GM06990 (cell line): ENCODE measurements around the gene CTU2.

Experiments
- DNase-seq: peaks from one replicate; pipeline ENCODE4 v3.0.0-alpha.2; 2011; ENCODE audit not compliant: insufficient read length; ENCODE audit errors: extremely low read depth
- H3K27me3 ChIP-seq: replicated peaks from 2 replicates; pipeline ENCODE4 v1.6.0; 2011; ENCODE audit warnings: low read length; ENCODE audit not compliant: control insufficient read depth, insufficient read depth
- H3K36me3 ChIP-seq: 2 replicates; pipeline ENCODE4 v1.5.1; 2011; ENCODE audit warnings: low read length; ENCODE audit not compliant: control insufficient read depth, insufficient read depth
- H3K4me3 ChIP-seq: replicated peaks from 2 replicates; pipeline ENCODE4 v1.5.1; 2011; ENCODE audit warnings: low read depth, mild to moderate bottlenecking, control low read depth, low read length
- CTCF ChIP-seq: IDR thresholded peaks from 2 replicates; pipeline ENCODE4 v1.5.1; 2011; ENCODE audit warnings: low read length, control low read depth, mild to moderate bottlenecking, inconsistent platforms; ENCODE audit not compliant: insufficient read depth, poor library complexity, severe bottlenecking

Gene CTU2

GRCh38 chr16:88727871-88728270 is 21.6 kb downstream of the CTU2 start:
- H3K27me3 ChIP-seq: no peaks in the 10 kb centered on the region
- no peak for DNase-seq
- H3K36me3 ChIP-seq: peaks cover 48% of the 10 kb centered on the region
- TF ChIP-seq CTCF: no peak
- no peak overlapping the region for H3K4me3 ChIP-seq

DNA sequence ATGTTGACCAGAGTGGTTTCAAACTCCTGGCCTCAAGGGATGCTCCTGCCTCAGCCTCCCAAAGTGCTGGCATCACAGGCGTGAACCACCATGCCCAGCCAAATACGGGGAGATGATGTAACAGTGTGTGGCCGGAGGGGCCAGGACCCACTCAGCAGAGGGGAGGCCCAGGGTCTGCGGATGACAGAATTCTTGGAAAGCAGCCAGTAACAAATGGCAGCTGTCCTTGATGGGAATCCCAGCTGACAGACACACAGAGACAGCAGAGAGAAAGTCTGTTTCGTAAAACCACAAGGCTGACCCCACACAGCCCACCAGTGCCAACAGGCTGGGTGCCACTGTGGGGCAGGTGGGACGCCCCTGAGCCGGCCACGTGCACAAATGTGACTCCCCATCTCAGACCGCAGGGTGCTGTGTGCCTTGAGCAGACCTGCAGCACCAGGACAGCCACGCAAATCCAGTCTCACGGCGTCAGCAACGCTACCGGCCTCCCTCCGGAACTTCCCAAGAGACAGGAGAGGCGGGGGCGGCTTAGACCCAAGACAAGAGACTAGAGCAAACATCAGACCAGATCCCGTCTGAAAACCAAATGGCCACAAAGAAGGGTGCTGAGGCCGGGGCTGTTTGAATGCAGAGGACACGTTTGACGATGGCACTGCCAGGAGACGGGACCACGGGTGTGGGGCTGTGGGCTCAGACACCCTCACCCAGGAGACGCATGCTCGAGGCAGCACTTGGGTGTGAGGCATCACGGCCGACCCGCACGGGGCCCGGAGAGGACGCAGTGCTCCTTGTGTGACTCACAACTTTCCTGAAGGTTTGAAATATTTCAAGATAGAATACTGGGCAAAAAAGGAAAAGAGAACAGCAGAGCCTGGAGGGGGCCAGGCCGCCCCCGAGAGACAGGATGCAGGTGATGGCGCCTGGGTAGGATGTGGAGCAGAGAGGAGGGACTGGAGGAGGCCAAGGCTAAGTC is 24.6 kb downstream of the CTU2 start:
- TF ChIP-seq CTCF: no peak
- DNase-seq: no peak
- peaks cover 40% of the 10 kb centered on the region for H3K36me3 ChIP-seq
- no peak overlapping the region for H3K4me3 ChIP-seq
- H3K27me3 ChIP-seq: no peaks in the 10 kb centered on the region

DNA sequence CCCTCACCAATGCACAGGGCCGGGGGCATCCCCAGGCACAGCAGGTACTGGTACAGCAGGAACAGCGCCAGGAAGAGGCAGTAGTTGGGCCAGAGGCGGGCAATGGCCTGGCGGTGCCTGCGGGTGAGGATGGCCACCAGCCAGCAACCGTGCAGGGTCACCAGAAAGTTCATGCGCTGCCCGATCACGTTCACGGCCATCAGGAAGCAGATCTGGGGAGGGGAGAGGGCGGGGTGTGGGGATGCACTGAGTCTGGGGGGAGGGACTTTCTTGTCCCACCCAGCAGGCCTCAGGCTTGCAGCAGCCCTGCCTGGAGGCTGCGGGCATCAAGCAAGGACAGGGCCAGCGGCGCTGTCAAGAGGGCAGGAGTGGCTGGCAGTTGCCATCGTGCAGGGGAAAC is 25.4 kb downstream of the CTU2 start:
- Histone ChIP-seq H3K4me3 (no peak overlapping the region), H3K27me3 (no peaks in the 10 kb centered on the region), H3K36me3 (peaks cover 38% of the 10 kb centered on the region)
- DNase-seq: no peak
- TF ChIP-seq CTCF: no peak

DNA sequence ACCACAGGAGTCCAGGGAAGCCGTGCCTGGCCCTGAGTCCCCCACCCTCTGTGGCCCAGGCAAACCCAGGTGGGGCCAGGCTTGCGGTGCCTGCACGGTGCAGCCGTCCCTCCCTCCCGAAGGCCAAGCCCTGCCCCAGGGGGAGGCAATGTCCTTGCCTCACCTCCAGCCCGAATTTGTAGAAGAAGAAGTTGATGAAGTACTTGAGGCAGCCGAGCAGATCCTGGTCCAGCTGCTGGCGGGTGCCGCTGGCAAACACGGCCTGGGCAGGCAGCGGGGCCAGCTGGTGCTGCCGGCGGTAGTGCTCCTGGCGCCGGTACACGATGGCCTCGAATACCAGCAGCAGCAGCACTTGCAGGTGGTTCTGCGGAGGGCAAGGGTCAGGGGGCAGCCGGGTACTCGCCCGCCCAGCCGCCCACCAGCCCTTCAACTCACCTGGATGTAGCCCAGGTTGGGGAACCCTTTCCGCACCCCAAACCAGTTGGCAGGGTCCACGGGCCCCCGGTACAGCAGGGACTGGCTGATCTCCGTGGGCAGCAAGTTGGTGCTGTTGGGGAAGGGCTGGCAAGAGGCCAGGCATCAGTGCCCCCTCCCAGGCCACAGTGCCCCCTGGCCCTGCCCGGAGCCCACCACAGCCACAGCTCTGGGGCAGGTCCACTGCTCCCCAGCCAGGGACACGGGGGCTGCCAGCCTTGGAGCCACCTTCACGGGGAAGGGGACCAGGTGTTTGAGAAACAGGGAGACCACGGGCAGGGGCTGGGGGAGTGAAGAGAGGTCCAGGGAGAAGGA is 26.1 kb downstream of the CTU2 start:
- H3K27me3 ChIP-seq: no peaks in the 10 kb centered on the region
- no peak for TF ChIP-seq CTCF
- no peak overlapping the region for H3K4me3 ChIP-seq
- no peak for DNase-seq
- peaks cover 35% of the 10 kb centered on the region for H3K36me3 ChIP-seq

DNA sequence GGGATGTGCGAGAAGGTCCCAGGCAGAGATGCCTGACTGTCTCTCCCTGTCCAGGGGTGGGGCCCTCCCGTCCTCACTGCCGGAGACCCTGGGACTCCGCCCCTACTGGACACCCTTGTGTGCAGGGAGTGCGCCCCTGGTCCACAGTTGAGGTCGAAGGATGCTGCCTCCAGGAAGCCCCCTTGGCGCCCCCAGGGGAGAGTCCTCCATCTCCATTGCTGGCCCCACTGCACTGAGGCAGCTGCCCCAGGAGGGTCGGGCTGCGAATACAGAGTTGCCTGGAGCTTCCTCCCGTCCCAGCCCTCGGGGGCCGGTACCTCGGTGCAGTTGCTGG is 26.6 kb downstream of the CTU2 start:
- no peak overlapping the region for H3K4me3 ChIP-seq
- H3K36me3 ChIP-seq: peaks cover 37% of the 10 kb centered on the region
- DNase-seq: no peak
- no peak for TF ChIP-seq CTCF
- no peaks in the 10 kb centered on the region for H3K27me3 ChIP-seq
